Astrocyte of the hippocampus (primary cell): ENCODE measurements around the gene MAP1B.

Experiments
- DNase-seq: peaks from one replicate; pipeline ENCODE4 v3.0.0; 2011; ENCODE audit warnings: low read depth, low spot score

Gene MAP1B

GRCh38 chr5:72248410-72248981 lies 141.2 kb downstream of the MAP1B start:
- peak; percentile 91 for DNase-seq

GRCh38 chr5:72251386-72251785 lies 144.1 kb downstream of the MAP1B start:
- DNase-seq: no peak

- DNase-seq: no peak
Measured at GRCh38 chr5:72252008-72252407, 144.7 kb downstream of the MAP1B start.

GRCh38 chr5:72252574-72253155 lies 145.4 kb downstream of the MAP1B start:
- no peak for DNase-seq

GRCh38 chr5:72255237-72255636 lies 148.0 kb downstream of the MAP1B start:
- DNase-seq: no peak

- DNase-seq: no peak
Measured at GRCh38 chr5:72255670-72256069, 148.4 kb downstream of the MAP1B start.

GRCh38 chr5:72256536-72256935 lies 149.3 kb downstream of the MAP1B start:
- no peak for DNase-seq
